Transverse colon (tissue), 4 donors: ENCODE measurements around the gene MYLK. TPM values are rescaled to one million over a fixed set of nuclear protein-coding genes. Genes with fewer than 3 reads are reported as not detected.

Experiments used
- DNase-seq: peaks from one replicate; pipeline ENCODE4 v3.0.0-alpha.2; 2019
- H3K27ac ChIP-seq, 4 donors: fragments of 200-600 bp; sonication (generic); 2 replicates each; pipeline ENCODE4 v1.5.1; 2016 to 2018; ENCODE audit warnings: inconsistent platforms in 4 of 4
- H3K27me3 ChIP-seq: fragments of 200-600 bp; sonication (generic); 2 replicates; pipeline ENCODE4 v1.5.1; 2017; ENCODE audit warnings: inconsistent platforms
- H3K36me3 ChIP-seq, 4 donors: fragments of 200-600 bp; sonication (generic); 2 replicates each; pipeline ENCODE4 v1.5.1; 2017 to 2019; ENCODE audit warnings: inconsistent platforms in 4 of 4
- H3K4me1 ChIP-seq, 4 donors: fragments of 200-600 bp; sonication (generic); 2 replicates each; pipeline ENCODE4 v1.5.1; 2017 to 2020; ENCODE audit warnings: inconsistent platforms in 4 of 4
- H3K4me3 ChIP-seq, 4 donors: fragments of 200-600 bp; sonication (generic); 1 replicate in 1 of 4; 2 replicates in 3 of 4; pipeline versions ENCODE4 v1.5.1 to v1.6.1; 2017 to 2019; ENCODE audit warnings: inconsistent platforms in 4 of 4
- H3K9me3 ChIP-seq, 2 donors: fragments of 200-600 bp; sonication (generic); 2 replicates each; pipeline ENCODE4 v1.5.1; 2017 to 2019; ENCODE audit warnings: inconsistent platforms in 2 of 2
- EP300 ChIP-seq: sonication (generic); formaldehyde crosslinking; IDR thresholded peaks from one replicate; pipeline ENCODE4 v1.6.1; 2017; ENCODE audit warnings: antibody characterized with exemption, low read depth
- POLR2A ChIP-seq: fragments of 450-650 bp; IDR thresholded peaks from one replicate; pipeline ENCODE4 v1.6.1; 2016; ENCODE audit warnings: antibody characterized with exemption, mild to moderate bottlenecking, moderate library complexity
- POLR2AphosphoS5 ChIP-seq, 3 donors: sonication (generic); formaldehyde crosslinking; IDR thresholded peaks; one replicate each; pipeline ENCODE4 v1.6.1; 2016; ENCODE audit warnings: antibody characterized with exemption in 3 of 3
- WGBS, 2 donors: methylation state at CpG; one replicate each; pipeline ENCODE4 v1.1.5; 2018; ENCODE audit warnings: low coverage in 1 of 2; 5-methylcytosine and 5-hydroxymethylcytosine counted together
- in situ Hi-C, 4 donors: fragments of 200-750 bp; cut with MboI; loops; one replicate each; pipeline versions ENCODE4 v1.15.0 to v1.15.1; 2017; ENCODE audit warnings: low sequenced_read_pairs in 3 of 4, low pct_ligation_motif_present in 1 of 4, low pct_unique_long_range_greater_than_20kb in 1 of 4
- intact Hi-C: fragments of 100-400 bp; cut with DNase I; formaldehyde crosslinking; loops from one replicate; pipeline ENCODE4 v1.15.1; 2023; ENCODE audit warnings: low total_unique reads
- total RNA-seq, 4 donors: library from RNA; depleted of rRNA; stranded (reverse); fragments of >200 nt; gene quantifications; one replicate each; pipeline ENCODE4 v1.1.0, GENCODE V29; 2016
- TF ChIP-seq, protein P1 (sequence below), 5 experiments: fragments of 200-600 bp in 3 of 5; fragments of 450-650 bp in 2 of 5; sonication (generic) in 3 of 5; IDR thresholded peaks; 1 replicate in 2 of 5; 2 replicates in 3 of 5; pipeline ENCODE4 v1.5.1; 2016 to 2017; ENCODE audit warnings: antibody characterized with exemption in 5 of 5, inconsistent platforms in 3 of 5, mild to moderate bottlenecking in 2 of 5, moderate library complexity in 1 of 5

The MYLK gene
- total RNA-seq, 4 donors from 2014 or later, result 230 to 527 (median 349) TPM

DNA sequence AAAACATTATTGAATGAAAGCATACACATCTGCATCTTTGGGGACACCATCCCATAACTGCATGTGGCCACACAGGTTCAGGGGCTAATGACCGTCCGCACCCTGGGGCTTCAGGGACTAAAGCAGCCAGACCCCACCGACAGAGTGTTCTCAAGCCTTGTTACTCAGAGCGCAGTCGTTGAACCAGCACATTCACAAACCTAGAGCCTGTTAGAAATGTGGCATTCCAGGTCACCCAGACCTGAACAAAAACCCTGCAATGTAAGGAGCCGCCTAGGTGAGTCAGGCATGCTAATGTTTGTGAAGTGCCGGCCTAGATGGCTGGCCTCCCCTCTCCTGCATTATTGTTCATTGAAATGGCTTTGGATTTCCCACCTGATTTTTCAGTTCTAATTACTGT is 247.0 kb downstream of the MYLK start:
- H3K4me1 ChIP-seq, result peaks cover 3 to 29% (median 11%) of the 10 kb centered on the region in 4 donors
- H3K27ac ChIP-seq, result peak overlapping the region in 3 of 4 donors; percentile 66 to 81 (median 78)
- intact Hi-C loops, result no loop called here
- no peaks in the 10 kb centered on the region for H3K27me3 ChIP-seq
- 86 to 93% methylated on average over 2 to 7 of the region's 7 CpGs for WGBS, 2 donors
- no peak overlapping the region for H3K4me3 ChIP-seq
- H3K9me3 ChIP-seq, result no peaks in the 10 kb centered on the region
- no peak for DNase-seq
- no peak for TF ChIP-seq POLR2AphosphoS5 (IDR thresholded peaks at IDR 0.05)
- TF ChIP-seq, protein P1, sequence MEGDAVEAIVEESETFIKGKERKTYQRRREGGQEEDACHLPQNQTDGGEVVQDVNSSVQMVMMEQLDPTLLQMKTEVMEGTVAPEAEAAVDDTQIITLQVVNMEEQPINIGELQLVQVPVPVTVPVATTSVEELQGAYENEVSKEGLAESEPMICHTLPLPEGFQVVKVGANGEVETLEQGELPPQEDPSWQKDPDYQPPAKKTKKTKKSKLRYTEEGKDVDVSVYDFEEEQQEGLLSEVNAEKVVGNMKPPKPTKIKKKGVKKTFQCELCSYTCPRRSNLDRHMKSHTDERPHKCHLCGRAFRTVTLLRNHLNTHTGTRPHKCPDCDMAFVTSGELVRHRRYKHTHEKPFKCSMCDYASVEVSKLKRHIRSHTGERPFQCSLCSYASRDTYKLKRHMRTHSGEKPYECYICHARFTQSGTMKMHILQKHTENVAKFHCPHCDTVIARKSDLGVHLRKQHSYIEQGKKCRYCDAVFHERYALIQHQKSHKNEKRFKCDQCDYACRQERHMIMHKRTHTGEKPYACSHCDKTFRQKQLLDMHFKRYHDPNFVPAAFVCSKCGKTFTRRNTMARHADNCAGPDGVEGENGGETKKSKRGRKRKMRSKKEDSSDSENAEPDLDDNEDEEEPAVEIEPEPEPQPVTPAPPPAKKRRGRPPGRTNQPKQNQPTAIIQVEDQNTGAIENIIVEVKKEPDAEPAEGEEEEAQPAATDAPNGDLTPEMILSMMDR (IDR thresholded peaks at IDR 0.05), result no peak
- no peak for TF ChIP-seq POLR2A
- TF ChIP-seq EP300, result no peak
- H3K36me3 ChIP-seq, result peaks cover 0 to 4% (median 0%) of the 10 kb centered on the region in 4 donors
- in situ Hi-C loops, result no loop called here

DNA sequence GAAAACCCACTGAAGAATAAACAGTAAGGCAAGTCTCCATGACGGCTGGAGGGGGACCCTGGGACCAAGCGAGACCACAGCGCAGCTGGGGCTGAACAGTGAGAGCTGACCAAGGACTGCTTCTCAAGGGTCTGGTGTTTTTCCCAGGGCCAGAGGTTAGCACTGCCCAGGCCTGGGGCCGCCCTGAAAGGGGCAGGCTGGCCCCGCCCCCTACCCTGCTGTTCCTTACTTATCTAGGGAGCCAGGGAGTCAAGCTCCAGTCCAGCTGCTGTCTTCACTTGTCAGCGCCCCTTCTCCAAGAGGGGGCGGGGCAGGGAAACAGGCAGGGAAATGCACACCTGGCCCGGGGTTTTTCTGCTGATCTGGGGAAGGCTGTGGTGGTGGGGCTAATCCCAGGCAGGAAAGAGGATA is 247.7 kb downstream of the MYLK start:
- intact Hi-C loops, result no loop called here
- WGBS, 2 donors, result 72% methylated on average over 8 of the region's 8 CpGs; no CpG with 5 or more reads in 1 of the 2 donors
- H3K4me3 ChIP-seq, result no peak overlapping the region

DNA sequence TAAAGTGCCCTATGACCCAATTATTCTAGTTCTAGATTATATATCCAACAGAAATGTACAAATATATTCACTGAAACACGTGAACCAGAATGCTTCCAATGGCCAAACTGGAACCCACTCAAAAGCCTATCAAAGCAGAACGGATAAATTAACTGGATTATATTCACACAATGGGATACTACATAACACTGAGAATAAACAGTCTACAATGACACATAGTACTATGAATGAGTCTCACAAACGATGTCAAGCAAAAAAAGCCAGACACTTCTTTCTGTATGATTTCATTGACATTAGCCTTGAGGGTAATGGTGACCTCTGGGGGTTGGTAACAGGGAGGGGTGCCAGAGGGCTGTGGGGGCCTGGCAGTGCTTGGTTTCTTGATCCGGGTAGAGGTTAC is 248.4 kb downstream of the MYLK start:
- Histone ChIP-seq H3K9me3 (no peaks in the 10 kb centered on the region), H3K27me3 (no peaks in the 10 kb centered on the region), H3K4me3 (no peak overlapping the region), H3K4me1 (peaks cover 0 to 25% (median 8%) of the 10 kb centered on the region in 4 donors), H3K36me3 (peaks cover 0 to 4% (median 0%) of the 10 kb centered on the region in 4 donors), H3K27ac (peak overlapping the region; percentile 58 to 81 (median 72))
- TF ChIP-seq POLR2AphosphoS5 (IDR thresholded peaks at IDR 0.05), result peak in 2 of 3 donors; percentile 39 to 69
- no peak for TF ChIP-seq EP300
- in situ Hi-C loops (no loop called here), intact Hi-C loops (no loop called here)
- WGBS, 2 donors, result 61 to 63% methylated on average over 2 to 4 of the region's 4 CpGs
- DNase-seq, result no peak

More for the DNA sequence above, 247.7 kb downstream of the MYLK start:
- H3K27me3 ChIP-seq, result no peaks in the 10 kb centered on the region
- TF ChIP-seq, protein P1 (IDR thresholded peaks at IDR 0.05), result no peak
- no peak for TF ChIP-seq POLR2A
- TF ChIP-seq POLR2AphosphoS5 (IDR thresholded peaks at IDR 0.05), result no peak
- no peak for TF ChIP-seq EP300
- H3K27ac ChIP-seq, result peak overlapping the region; percentile 58 to 81 (median 72)
- H3K9me3 ChIP-seq, result no peaks in the 10 kb centered on the region
- DNase-seq, result no peak
- in situ Hi-C loops, result no loop called here
- H3K4me1 ChIP-seq, result peaks cover 0 to 25% (median 11%) of the 10 kb centered on the region in 4 donors
- peaks cover 0 to 4% (median 0%) of the 10 kb centered on the region in 4 donors for H3K36me3 ChIP-seq

DNA sequence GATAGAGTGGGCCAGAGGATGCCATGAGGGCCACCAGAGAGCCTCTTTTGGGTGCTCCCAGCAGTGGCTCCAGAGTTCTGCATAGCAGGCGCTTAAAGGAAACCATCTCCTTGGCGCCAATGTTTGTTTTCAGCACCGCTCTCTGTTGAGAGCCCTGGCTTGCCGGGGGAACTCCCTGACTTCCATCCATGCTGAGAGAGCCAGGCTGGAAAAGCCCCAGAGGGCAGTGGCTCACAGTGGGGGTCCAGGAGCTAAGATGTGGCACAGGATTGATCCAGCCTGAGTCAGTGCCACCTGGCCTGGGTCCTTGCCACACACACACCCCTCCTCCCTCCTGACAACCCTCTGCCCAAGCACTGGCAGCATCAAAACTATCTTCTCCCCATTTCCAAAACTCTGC is 248.9 kb downstream of the MYLK start:
- no peak for DNase-seq
- no peak for TF ChIP-seq EP300
- TF ChIP-seq POLR2A, result no peak
- no peak for TF ChIP-seq POLR2AphosphoS5 (IDR thresholded peaks at IDR 0.05)
- TF ChIP-seq, protein P1 (IDR thresholded peaks at IDR 0.05), result no peak
- Histone ChIP-seq H3K27ac (peak overlapping the region; percentile 58 to 81 (median 72)), H3K4me3 (no peak overlapping the region), H3K36me3 (peaks cover 0 to 4% (median 0%) of the 10 kb centered on the region in 4 donors), H3K4me1 (peaks cover 0 to 25% (median 8%) of the 10 kb centered on the region in 4 donors), H3K9me3 (no peaks in the 10 kb centered on the region), H3K27me3 (no peaks in the 10 kb centered on the region)
- in situ Hi-C loops (no loop called here), intact Hi-C loops (no loop called here)
- WGBS, 2 donors, result 88% methylated on average over 4 of the region's 4 CpGs; no CpG with 5 or more reads in 1 of the 2 donors
